Fibroblast of skin of left biceps (primary cell): ENCODE results near the gene DHRS7B.
"Not testable (repeated sequence)": the region's sequence is repeated elsewhere in the genome, so short reads cannot be mapped to it uniquely, and the experiment has no call there.

Experiments used
- DNase-seq, 2 experiments: peaks; one replicate each; pipeline ENCODE4 v3.0.0-alpha.2; 2013; ENCODE audit warnings: low read depth in 2 of 2

The DHRS7B gene

DNA sequence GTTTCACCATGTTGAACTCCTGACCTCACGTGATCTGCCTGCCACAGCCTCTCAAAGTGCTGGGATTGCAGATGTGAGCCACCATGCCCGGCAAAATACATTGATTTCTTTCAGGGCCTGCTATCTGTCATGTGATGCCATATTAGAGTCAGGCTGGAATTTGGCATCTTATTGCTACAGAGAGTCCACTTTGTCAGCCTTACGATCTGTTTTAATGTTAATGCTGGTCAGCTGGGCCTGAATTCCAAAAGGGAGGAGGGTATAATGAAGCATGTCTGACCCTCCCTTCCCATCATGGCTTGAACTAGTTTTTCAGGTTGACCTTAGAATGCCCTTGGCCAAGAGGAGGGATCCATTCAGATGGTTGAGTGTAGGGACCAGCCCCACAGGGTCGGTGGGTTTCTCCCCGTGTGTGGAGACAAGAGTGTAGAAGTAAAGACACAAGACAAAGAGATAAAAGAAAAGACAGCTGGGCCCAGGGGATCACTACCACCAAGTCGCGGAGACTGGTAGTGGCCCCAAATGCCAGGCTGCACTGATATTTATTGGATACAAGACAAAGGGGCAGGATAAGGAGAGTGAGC lies 19.6 kb upstream of the DHRS7B start:
- DNase-seq, result not testable (repeated sequence)

DNA sequence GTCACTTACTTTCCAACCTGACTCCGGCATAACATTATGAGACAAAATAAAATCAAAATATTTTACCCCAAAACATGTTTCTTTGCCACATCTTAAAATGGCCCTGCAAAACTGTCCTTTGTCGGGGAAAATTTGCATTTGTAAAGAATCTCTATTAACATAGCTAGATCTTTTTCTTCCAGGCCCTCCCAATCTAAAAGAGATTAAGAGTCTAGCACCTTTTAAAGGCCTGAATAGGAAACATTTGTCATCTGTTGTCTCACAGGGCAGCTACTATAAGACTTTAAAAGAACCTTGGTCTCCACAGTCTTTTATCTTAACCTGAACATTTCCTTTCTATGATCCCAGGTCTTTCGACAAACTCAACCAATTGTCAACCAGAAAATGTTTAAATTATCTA lies 18.1 kb upstream of the DHRS7B start:
- no peak for DNase-seq

DNA sequence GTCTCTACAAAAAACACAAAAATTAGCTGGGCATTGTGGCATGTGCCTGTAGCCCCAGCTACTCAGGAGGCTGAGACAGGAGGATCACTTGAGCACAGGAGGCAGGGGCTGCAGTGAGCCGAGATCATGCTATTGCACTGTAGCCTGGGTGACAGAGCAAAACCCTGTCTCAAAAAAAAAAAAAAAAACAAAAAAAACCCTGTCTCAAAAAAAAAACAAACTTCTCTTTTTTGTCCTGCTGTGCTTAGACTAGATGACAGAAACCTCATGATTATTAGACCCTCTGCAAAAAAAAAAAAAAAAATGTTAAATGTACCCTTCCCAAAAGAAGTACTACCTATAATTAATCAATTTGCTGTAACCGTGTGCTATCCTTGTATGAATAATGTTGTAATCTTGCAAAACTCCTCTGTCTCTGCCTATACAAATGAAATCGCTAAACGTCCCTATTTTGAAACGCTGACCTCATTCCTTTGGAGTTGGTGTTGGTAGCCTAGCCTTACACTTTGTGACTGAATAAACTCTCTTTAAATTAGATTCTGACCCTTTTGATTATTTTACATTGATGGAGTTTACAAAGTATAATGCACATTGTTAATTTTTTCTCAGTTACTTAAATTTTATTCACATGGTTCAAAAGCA lies 13.6 kb upstream of the DHRS7B start:
- DNase-seq, result no peak

DNA sequence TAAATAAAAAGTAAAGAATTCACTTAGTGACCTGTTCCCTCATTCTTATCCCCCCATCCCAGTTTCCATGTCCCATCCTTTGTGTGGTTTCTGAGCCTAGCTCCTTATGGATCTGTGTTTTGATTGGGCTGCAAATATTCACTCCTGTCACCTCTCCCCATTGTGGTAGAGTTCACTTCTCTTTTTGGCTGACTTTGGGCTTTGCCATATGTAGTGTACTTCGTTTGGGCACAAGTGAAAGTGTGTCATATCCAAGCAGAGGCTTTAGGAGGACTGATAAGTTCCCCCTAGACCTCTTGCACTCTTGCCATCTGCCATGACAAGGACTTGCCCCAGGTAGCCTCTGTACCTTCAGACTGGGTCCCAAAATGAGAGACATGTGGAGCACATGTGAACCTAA lies 13.0 kb upstream of the DHRS7B start:
- no peak for DNase-seq

DNA sequence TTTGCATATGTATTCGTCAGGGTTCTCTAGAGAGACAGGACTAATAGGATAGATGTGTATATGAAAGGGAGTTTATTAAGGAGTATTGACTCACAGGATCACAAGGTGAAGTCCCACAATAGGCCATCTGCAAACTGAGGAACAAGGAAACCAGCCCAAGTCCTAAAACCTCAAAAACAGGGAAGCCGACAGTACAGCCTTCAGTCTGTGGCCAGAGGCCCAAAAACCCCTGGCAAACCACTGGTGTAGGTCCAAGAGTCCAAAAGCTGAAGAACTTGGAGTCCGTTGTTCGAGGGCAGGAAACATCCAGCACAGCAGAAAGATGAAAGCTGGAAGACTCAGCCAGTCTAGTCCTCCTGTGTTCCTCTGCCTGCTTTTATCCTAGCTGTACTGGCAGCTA lies 12.0 kb upstream of the DHRS7B start:
- DNase-seq, result not testable (repeated sequence)

DNA sequence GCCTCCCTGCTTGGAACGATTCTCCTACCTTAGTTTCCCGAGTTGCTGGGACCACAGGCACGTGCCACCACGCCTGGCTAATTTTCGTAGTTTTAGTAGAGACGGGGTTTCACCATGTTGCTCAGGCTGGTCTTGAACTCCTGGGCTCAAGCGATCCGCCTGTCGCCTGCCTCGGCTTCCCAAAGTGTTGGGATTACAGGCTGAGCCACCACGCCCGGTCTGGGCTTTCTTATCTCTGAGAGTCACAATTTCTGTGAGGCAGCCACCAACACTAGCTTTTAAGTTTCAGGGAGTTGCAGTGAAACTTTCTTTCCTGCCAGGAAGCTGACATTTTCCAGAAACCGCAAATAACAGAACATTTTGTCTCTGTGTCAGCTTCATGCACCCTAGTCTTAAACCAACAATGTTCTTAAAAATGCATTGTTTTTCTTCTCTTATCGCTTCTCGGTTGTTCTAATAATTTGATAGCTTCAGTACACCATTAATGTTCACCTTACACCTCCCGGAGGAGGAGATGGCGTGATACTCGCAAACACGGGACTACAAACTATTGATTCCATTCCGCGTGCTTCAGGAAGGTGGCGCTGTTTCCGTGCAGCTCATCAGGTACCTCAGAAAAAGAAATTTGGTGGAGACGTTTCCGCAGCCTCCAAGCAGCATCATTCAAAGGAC lies 7.4 kb upstream of the DHRS7B start:
- peak in 1 of 2 experiments; percentile 9 for DNase-seq

DNA sequence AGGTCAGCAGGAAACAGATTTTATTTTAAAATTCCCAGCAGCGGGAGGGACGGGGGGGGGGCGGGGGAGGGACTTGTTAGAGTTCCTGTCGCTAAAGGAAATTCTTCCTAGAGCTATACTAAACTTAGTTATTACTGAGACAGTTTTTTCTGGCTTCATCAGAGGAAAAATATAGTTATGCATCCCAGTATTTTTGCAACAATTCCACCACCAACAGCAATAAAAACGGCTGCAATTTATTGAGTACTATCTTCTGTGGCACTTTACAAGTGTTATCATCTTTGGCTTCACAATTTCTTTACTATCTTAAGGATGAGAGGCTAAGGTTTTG lies 6.9 kb upstream of the DHRS7B start:
- no peak for DNase-seq

DNA sequence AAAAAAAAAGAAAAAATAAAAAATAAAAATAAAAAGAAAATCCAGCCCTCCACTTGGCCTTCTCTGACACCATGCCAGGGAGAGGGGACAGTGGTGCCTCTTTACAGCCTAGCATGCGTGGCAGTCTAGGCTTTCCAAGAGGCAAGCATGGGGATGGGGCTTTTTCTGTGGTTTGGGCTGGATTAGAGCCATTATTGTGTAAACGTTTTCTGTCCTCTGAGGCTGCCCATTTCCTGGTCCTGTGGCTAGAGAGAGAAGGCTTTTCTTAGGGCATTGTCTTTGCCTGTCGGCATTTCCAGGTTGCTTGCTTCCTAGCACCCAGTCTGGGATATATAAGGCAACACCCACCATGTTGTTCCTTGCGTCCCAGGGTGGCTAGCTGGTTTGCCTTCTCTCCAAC lies 2.7 kb upstream of the DHRS7B start:
- DNase-seq, result no peak

DNA sequence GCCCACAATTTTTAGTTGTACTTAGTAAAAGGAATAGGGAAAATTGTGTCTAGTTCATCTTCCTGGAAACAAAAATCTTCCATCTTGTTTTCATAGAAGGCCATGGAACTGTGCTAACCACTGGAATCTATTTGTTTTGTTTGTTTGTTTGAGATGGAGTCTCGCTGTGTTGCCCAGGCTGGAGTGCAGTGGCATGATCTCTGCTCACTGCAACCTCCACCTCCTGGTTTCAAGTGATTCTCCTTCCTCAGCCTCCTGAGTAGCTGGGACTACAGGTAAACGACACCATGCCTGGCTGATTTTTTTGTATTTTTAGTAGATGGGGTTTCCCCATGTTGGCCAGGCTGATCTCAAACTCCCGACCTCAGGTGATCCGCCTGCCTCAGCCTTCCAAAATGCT lies 2.2 kb upstream of the DHRS7B start:
- not testable (repeated sequence) for DNase-seq

DNA sequence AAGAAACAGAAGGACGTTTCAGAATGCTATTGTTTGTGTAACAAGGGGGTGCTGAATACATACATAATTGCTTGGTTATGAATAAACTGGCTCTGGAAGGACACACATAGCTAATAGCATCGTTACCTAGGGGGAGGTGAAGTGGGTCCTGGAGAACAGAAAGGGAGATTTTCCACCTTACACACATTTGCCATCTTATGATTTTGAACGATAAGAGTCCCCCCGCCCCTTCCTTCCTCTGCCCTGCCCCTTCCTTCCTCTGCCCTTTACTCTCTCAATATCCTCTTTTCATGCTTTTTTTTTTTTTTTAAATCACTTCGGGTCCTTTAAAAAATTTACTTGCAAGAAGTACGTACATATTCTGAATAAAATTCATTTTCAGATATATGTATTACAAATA lies 902 bp upstream of the DHRS7B start:
- DNase-seq, result no peak

DNA sequence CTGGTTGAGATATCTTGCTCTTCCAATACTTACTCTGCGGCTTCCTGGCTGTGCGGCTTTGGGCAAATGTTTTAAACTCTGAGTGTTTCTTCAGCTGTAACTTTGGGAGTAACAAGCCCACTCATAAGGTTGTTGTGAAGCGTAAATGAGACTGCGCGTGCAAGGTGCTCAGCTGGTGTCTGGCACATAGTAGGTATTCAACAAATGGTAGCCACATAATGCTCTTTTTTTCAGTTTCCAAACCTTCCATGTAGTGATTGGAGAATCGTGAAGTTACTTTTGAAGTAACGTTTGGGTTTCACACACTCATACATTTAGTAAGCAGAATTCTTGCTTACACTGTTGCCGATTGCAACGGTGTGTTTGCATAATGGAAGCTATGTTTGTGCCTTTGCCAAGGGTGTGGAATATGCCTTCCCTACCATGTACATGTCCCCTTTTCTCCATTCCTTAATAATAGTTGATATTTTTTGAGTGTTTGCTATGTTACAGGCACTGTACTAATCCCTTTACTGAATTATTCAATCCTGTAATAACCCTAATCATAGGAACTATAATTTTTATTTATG lies 829 bp downstream of the DHRS7B start:
- no peak for DNase-seq

DNA sequence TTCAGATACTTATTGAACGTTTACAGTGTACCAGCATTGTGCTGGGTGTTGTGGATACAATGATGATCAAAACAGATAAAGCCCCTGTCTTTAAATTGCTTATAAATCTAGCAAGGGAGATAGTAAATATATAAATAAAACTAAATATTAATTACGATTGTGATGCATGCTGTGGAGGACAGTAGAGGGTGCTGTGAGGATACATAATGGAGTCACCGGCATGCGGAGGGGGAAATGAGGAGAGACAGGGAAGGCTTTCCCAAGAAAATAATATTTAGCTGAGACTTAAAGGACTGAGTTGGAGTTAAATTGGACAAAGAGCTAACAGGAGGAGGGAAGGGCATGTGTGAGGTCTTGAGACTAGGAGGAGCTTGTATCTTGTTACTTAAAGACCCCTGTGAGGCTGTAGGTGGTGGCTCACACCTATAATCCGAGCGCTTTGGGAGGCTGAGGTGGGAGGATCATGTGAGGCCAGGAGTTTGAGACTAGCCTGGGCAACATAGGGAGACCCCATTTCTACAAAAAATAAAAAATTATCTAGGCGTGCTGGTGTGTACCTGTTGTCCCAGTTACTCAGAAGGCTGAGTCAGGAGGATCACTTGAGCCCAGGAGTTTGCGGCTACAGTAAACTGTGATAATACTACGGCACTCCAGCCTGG lies 2.4 kb downstream of the DHRS7B start:
- DNase-seq, result peak in 1 of 2 experiments; percentile 6

DNA sequence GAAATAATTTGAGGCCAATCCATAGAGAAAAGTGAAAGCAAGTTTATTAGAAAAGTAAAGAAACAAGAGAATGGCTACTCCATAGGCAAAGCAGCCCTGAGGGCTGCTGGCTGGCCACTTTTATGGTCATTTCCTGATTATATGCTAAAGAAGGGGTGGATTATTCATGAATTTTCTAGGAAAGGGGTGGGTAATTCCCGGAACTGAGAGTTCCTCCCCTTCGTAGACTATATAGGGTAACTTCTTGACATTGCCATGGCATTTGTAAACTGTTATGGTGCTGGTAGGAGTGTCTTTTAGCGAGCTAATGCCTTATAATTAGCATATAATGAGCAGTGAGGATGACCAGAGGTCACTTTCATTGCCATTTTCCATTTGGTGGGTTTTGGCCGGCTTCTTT lies 4.4 kb downstream of the DHRS7B start:
- no peak for DNase-seq

DNA sequence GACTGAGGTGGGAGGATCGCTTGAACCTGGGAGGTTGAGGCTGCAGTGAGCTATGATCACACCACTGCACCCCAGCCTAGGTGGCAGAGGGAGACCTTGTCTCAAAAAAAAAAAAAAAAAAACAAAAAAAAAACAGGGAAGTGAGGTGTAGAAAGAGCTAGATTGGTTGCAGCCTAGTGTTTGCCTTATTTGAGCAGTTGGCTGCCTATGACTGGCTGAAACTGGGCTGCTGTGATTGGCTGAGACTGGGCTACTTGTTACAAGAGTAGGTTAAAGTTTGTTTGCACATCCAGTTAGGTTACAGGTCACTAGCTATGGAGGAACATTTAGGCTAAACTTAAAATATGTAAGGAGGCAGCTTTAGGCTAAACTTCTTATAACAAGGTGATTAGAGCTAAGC lies 5.7 kb downstream of the DHRS7B start:
- DNase-seq, result no peak

DNA sequence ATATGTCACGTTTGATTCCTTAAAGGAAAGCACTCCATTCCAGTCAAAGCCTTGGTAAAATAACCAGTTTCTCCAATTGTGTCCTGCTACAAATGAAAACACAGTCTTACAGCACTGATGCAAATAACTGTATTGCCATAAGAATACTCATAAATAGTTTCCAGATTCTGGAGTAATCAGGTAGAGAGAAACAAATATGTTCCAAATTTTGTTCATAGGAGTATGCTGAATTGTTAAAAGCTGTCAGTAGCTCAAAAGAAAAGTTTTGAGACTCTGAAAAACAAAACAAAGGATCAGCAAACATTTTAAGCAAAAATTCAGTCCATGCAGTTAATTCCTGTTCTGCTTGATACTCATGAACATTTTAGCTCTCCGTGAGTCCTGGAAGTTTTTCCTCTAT lies 7.8 kb downstream of the DHRS7B start:
- DNase-seq, result no peak

DNA sequence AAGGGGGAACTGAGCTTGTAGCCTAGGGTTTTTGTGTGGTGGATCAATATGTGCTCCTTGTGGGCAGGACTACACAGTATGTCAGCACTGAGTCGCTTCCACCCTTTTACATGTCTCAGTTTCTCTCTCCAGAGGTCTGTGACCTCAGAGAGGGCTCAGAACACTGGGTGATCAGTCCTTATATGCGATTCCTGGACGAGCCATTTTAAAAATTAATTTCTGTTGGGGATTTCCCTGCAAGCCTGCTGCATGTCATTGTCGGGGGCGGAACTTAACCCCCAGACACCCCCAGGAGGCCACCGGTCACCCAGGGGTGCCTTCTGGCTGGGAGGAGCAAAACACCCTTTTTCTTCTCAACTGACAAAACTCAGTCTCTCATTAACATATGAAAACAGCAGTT lies 14.1 kb downstream of the DHRS7B start:
- DNase-seq, result no peak

DNA sequence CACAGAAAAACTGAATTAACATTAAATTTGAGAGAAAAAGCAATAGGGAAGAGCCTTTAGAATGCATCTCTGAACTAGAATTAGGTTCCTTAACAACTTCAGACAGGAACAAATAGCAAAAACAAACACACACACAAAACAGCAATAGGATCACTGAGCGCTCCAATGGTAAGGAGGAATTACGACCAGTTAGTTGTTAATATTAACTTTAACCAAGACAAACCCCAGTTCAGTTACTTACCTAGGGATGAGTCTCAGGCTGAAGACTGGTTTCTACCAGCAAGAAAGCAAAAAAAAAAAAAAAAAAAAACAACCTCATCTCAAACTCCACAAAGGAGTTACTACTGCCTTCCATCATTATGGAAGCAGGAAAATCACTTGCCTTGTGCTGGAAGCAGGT lies 14.6 kb downstream of the DHRS7B start:
- DNase-seq, result no peak

DNA sequence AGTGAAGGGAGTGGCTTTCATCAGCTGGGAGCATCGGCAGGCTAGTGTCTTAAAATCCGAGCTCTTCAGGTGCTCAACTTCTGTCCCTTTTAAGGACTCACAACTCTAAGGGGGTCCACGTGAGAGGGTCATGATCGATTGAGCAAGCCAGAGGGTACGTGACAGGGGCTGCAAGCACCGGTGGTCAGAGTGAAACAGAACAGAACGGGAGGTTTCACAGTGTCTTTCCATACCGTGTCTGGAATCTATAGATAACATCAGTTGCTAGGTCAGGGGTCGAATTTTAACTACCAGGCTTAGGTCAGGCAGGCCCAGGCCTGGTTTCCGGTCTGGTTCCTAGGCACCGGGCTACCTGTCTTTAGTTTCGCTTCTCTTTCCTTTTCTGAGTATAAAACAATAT lies 15.3 kb downstream of the DHRS7B start:
- DNase-seq, result not testable (repeated sequence)

DNA sequence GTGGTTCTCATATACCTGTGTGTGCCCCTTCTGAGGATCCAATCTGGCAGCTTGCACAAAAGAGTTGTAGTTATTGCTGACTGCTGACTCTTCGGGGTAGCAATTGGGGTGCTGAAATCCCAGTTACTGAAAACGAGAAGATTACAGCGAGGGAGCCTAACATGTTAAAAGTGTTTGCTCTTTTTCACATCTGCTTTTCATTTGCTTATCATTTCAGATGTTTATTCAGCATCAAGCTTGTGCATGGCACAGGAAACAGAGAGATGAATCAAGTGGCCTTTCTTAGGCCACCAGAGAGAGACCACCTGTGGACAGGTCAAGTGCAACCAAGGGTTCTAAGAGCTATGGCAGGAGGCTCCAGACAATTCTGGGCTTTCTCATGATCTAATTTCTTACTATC lies 16.9 kb downstream of the DHRS7B start:
- DNase-seq, result no peak

DNA sequence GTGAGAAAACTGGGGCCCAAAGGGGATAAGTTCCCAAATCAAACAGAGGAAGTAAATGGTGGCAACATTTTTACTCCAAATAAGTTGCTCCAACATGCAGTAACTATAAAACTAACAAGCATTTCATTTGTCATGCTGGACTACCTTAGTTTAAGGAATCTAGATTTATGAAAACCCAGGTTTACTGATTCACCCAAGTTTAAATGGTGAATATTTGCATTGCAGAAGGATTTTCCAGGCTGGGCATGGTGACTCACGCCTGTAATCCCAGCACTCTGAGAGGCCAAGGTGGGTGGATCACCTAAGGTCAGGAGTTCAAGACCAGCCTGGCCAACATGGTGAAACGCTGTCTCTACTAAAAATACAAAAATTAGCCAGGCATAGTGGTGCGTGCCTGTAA lies 17.5 kb downstream of the DHRS7B start:
- DNase-seq, result not testable (repeated sequence)

DNA sequence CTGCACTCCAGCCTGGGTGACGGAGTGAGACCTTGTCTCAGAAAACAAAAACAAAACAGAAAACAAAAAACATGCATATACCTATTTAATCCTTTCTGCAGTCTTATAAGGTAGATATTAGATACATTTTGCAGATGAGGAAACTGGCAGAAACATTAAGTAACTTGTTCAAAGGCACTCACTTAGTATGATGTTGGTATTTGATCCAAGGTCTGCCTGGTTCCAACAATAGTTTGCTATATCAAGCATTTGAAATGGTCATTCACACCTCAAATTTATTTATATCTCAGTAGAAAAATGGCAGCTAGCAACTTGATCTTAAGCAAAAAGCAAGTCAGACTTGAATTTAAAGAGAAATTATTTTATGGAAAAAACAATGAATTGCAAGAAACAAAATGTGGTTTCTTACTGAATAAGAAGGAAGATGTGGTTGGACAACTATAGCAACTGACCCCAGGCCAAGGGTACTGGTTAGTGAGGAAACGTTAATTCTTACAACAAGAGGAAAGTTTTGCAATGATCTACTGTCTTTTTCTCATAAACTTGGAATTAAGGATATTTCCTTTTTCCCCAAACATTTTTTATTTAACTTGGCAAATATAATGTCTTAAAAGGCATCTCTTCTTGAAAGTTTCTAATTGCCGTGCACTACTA lies 19.7 kb downstream of the DHRS7B start:
- DNase-seq, result no peak

DNA sequence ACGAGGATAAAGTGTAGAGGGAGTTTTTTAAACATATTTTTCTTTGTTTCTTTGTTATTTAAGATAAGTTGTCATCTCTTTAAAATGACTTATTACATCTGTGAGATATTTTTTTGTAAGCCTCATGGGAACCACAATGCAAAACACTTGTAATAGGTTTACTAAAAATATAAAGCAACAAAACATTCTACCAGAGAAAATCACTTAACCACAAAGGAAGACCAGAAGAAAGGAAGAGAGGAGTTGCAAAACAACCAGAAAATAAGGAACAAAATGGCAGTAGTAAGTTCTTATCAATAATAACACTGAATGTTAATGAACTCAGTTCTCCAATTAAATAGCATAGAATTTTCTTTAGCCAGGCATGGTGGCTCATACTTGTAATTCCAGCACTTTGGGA lies 22.9 kb downstream of the DHRS7B start:
- DNase-seq, result no peak
